K562 (cell line): ENCODE measurements around the gene GZF1. TPM values are rescaled to one million over a fixed set of nuclear protein-coding genes. Genes with fewer than 3 reads are reported as not detected.
A peak's percentile ranks its signal among the peaks of the same experiment; 100 is the strongest.

Experiments used
- ATAC-seq: fragments of 200-7000 bp; cut with Tn5 transposase; 3 replicates; pipeline ENCODE4 v1.9.1; 2020; ENCODE audit warnings: moderate library complexity
- BruUV-seq: library from RNA; stranded (reverse); fragments of 400-500 nt; replicated peaks from 2 replicates; lab custom pipeline; 2021; lab: Mats Ljungman, UMichigan
- CTCF ChIA-PET: fragments of 300-600 bp; formaldehyde crosslinking; extraction: SDS; loops from one replicate; lab custom pipeline; 2021; ENCODE audit warnings: low intra/inter-chr PET ratio; lab: Yijun Ruan, JAX
- POLR2A ChIA-PET: fragments of 300-600, 350-650 bp; sonication (Branson Sonifier 250); formaldehyde crosslinking; extraction: SDS; loops from one replicate; lab custom pipeline; 2021; ENCODE audit warnings: antibody characterized with exemption, inconsistent platforms; lab: Yijun Ruan, JAX
- DNase-seq, 4 experiments: peaks; one replicate each; pipeline versions ENCODE4 v3.0.0 to v3.0.0-alpha.2; 2011 to 2018; ENCODE audit warnings: low spot score in 3 of 4, mixed read lengths in 3 of 4; ENCODE audit errors: extremely low read depth in 1 of 4
- FAIRE-seq: peaks from 2 replicates; lab custom pipeline; 2011; peaks lifted over from hg19 to GRCh38; lab: Jason Lieb, UNC
- H2AFZ ChIP-seq: 2 replicates; pipeline ENCODE4 v1.6.0; 2011; ENCODE audit warnings: low read depth, low read length, control low read depth, inconsistent platforms
- H3K27ac ChIP-seq: fragments of 200-600 bp; 3 replicates; pipeline ENCODE4 v1.8.0; 2011; ENCODE audit warnings: low read depth, mild to moderate bottlenecking, control low read depth, inconsistent platforms, low read length, moderate library complexity, mixed read lengths; ENCODE audit errors: extremely low read depth
- H3K27me3 ChIP-seq, 2 experiments: fragments of 300-600 bp in 1 of 2; 2 replicates in 1 of 2; 3 replicates in 1 of 2; pipeline versions ENCODE4 v1.6.0 to v1.8.0; 2011; ENCODE audit warnings: inconsistent platforms in 2 of 2, low read length in 2 of 2, mild to moderate bottlenecking in 1 of 2, mixed read lengths in 1 of 2, moderate library complexity in 1 of 2; ENCODE audit not compliant: control insufficient read depth in 2 of 2, insufficient read depth in 2 of 2
- H3K36me3 ChIP-seq: fragments of 300-600 bp; 3 replicates; pipeline ENCODE4 v1.8.0; 2011; ENCODE audit warnings: mild to moderate bottlenecking, low read length, inconsistent platforms; ENCODE audit not compliant: control insufficient read depth, insufficient read depth
- H3K4me1 ChIP-seq, 2 experiments: fragments of 200-600 bp in 1 of 2; replicated peaks in 1 of 2; 2 replicates in 1 of 2; 3 replicates in 1 of 2; pipeline versions ENCODE4 v1.5.1 to v1.8.0; 2011; ENCODE audit warnings: inconsistent platforms in 2 of 2, low read length in 2 of 2, mild to moderate bottlenecking in 1 of 2, mixed read lengths in 1 of 2, moderate library complexity in 1 of 2; ENCODE audit not compliant: control insufficient read depth in 2 of 2, insufficient read depth in 2 of 2
- H3K4me2 ChIP-seq: 2 replicates; pipeline ENCODE4 v1.6.1; 2011; ENCODE audit warnings: low read length, control low read depth, inconsistent platforms, mixed read lengths; ENCODE audit not compliant: insufficient read depth
- H3K4me3 ChIP-seq: fragments of 200-600 bp; sonication (generic), shearing (Covaris generic); 2 replicates; pipeline ENCODE4 v1.5.1; 2016; ENCODE audit warnings: control low read depth, inconsistent platforms
- H3K79me2 ChIP-seq: fragments of 200-600 bp; 3 replicates; pipeline ENCODE4 v1.8.0; 2011; ENCODE audit warnings: low read length, inconsistent platforms; ENCODE audit not compliant: control insufficient read depth, insufficient read depth
- H3K9ac ChIP-seq, 2 experiments: 2 replicates each; pipeline versions ENCODE4 v1.6.0 to v1.6.1; 2011; ENCODE audit warnings: low read depth in 2 of 2, low read length in 2 of 2, control low read depth in 1 of 2, inconsistent platforms in 1 of 2, mild to moderate bottlenecking in 1 of 2, mixed read lengths in 1 of 2; ENCODE audit not compliant: insufficient read depth in 1 of 2
- H3K9me1 ChIP-seq: one replicate; pipeline ENCODE4 v1.6.0; 2011; ENCODE audit warnings: inconsistent platforms, mild to moderate bottlenecking, low read length, moderate library complexity; ENCODE audit not compliant: control insufficient read depth, insufficient read depth
- H3K9me3 ChIP-seq: replicated peaks from 2 replicates; pipeline ENCODE4 v1.5.1; 2011; ENCODE audit warnings: low read depth, low read length, inconsistent platforms; ENCODE audit not compliant: control insufficient read depth, insufficient read depth
- H4K20me1 ChIP-seq: replicated peaks from 2 replicates; pipeline ENCODE4 v1.6.1; 2011; ENCODE audit warnings: low read length, inconsistent platforms, mixed read lengths; ENCODE audit not compliant: control insufficient read depth, insufficient read depth
- CBX2 ChIP-seq: fragments of 200-600 bp; sonication (generic); IDR thresholded peaks from one replicate; pipeline ENCODE4 v1.6.1; 2012; ENCODE audit warnings: mild to moderate bottlenecking, low read length, inconsistent platforms; ENCODE audit not compliant: insufficient read depth, poor library complexity, severe bottlenecking
- E2F5 ChIP-seq: sonication (generic); formaldehyde crosslinking; IDR thresholded peaks from 2 replicates; pipeline ENCODE4 v1.8.0; 2022; ENCODE audit warnings: mild to moderate bottlenecking, missing genetic modification reagents
- GABPB1 ChIP-seq: sonication (generic); formaldehyde crosslinking; IDR thresholded peaks from 2 replicates; pipeline ENCODE4 v1.8.0; 2022; ENCODE audit warnings: mild to moderate bottlenecking, missing genetic modification reagents
- HES1 ChIP-seq: fragments of 450-650 bp; IDR thresholded peaks from 2 replicates; pipeline ENCODE4 v1.6.1; 2016; ENCODE audit warnings: low read depth, mild to moderate bottlenecking, moderate library complexity
- PHF21A ChIP-seq: fragments of 450-650 bp; IDR thresholded peaks from 2 replicates; pipeline ENCODE4 v1.6.1; 2017; ENCODE audit warnings: low read depth, borderline replicate concordance
- RNF2 ChIP-seq: sonication (generic); IDR thresholded peaks from 2 replicates; pipeline ENCODE4 v1.6.1; 2016
- RUNX1 ChIP-seq: sonication (generic); IDR thresholded peaks from 2 replicates; pipeline ENCODE4 v1.6.1; 2016; ENCODE audit warnings: antibody characterized with exemption, low read depth
- TARDBP ChIP-seq: fragments of 450-650 bp; IDR thresholded peaks from 2 replicates; pipeline ENCODE4 v1.6.1; 2016
- ZBTB43 ChIP-seq: sonication (generic); formaldehyde crosslinking; IDR thresholded peaks from 2 replicates; pipeline ENCODE4 v1.8.0; 2023; ENCODE audit warnings: mild to moderate bottlenecking, missing genetic modification reagents
- ZNF146 ChIP-seq: IDR thresholded peaks from one replicate; pipeline ENCODE4 v1.6.1; 2018; ENCODE audit warnings: missing compliant biosample characterization; ENCODE audit not compliant: unreplicated experiment
- WGBS: fragments of 100-300 bp; shearing (Covaris generic); methylation state at CpG from one replicate; pipeline ENCODE4 v1.1.6; 2016; ENCODE audit warnings: low coverage, mixed read lengths; ENCODE audit not compliant: insufficient coverage; ENCODE audit errors: missing lambda C conversion rate; 5-methylcytosine and 5-hydroxymethylcytosine counted together
- in situ Hi-C: fragments of 300-500 bp; cut with MboI; formaldehyde crosslinking; loops from 4 replicates; pipeline ENCODE4 v1.15.0; 2018; ENCODE audit warnings: inconsistent platforms, mixed read lengths
- intact Hi-C: fragments of 100-400 bp; cut with micrococcal nuclease; formaldehyde crosslinking; loops from 2 replicates; pipeline ENCODE4 v1.14.2; 2022
- polyA plus RNA-seq, 8 experiments: library from polyadenylated mRNA; depleted of rRNA in 4 of 8; stranded (reverse) in 5 of 8; unstranded in 3 of 8; fragments of >200 nt; fragmentation: Nextera tagmentation in 2 of 8; fragmentation: Illumina TruSeq in 1 of 8; extraction: Ambion mirVana in 2 of 8; extraction: Trizol in 1 of 8; gene quantifications; 2 replicates each; pipeline versions ENCODE4 v1.2.1 to v1.2.3, GENCODE V29; 2011 to 2014; ENCODE audit warnings: inconsistent platforms in 1 of 8, missing spikeins in 1 of 8
- total RNA-seq, 7 experiments: library from RNA; depleted of rRNA in 6 of 7; stranded (reverse); fragments of >200 nt in 6 of 7; fragmentation: Illumina TruSeq in 2 of 7; extraction: Trizol in 2 of 7; gene quantifications; 2 replicates each; pipeline versions ENCODE4 v1.2.1 to v1.2.3, GENCODE V29; 2011 to 2021; ENCODE audit warnings: low replicate concordance in 1 of 7

GZF1 gene
- total and polyA plus RNA-seq, 9 of the 15 experiments (the other 6 are each of a cell fraction or from before 2014, with no cell fraction given): 1.2 to 15.7 (median 7.4) TPM

GRCh38 chr20:23343590-23343989, 18.4 kb upstream of the GZF1 start:
- no TSS peak for BruUV-seq
- Histone ChIP-seq H3K4me2 (no peak overlapping the region), H3K4me3 (no peak overlapping the region), H3K27me3 (no peaks in the 10 kb centered on the region), H2AFZ (no peak overlapping the region), H3K36me3 (no peaks in the 10 kb centered on the region), H3K27ac (no peak overlapping the region), H4K20me1 (no peaks in the 10 kb centered on the region), H3K79me2 (no peaks in the 10 kb centered on the region), H3K9me3 (no peaks in the 10 kb centered on the region), H3K9me1 (no peaks in the 10 kb centered on the region), H3K4me1 (peaks cover 0 to 3% of the 10 kb centered on the region in 2 experiments; a peak in 2 of 5 replicates), H3K9ac (no peak overlapping the region)
- POLR2A ChIA-PET: interaction anchor here (0.6 kb wide), 1 partner anchor 82 kb away, joined by 3 read pairs; no protein-coding TSS in a partner anchor
- CTCF ChIA-PET: no interaction called here
- in situ Hi-C loops: loop anchor here (10.0 kb wide), 1 partner anchor 289 kb away; no protein-coding TSS in a partner anchor
- DNase-seq (no peak), FAIRE-seq (no peak), ATAC-seq (no peak)
- peak; percentile 63 for TF ChIP-seq ZNF146 (CRISPR knock-in tag)
- TF ChIP-seq GABPB1 (CRISPR knock-in tag): no peak
- TF ChIP-seq RUNX1: no peak
- 17% methylated on average over 1 of the region's 1 CpG for WGBS
- intact Hi-C loops: loop anchor here (5.0 to 10.0 kb wide), 2 partner anchors 106 to 289 kb away; no protein-coding TSS in a partner anchor

GRCh38 chr20:23344336-23344735, 17.6 kb upstream of the GZF1 start:
- no peak overlapping the region for H3K27ac ChIP-seq
- CTCF ChIA-PET: no interaction called here
- FAIRE-seq (no peak), DNase-seq (no peak), ATAC-seq (no peak)
- intact Hi-C loops: loop anchor here (5.0 to 10.0 kb wide), 2 partner anchors 107 to 290 kb away; no protein-coding TSS in a partner anchor
- no peak overlapping the region for H3K9ac ChIP-seq
- H3K27me3 ChIP-seq: no peaks in the 10 kb centered on the region
- BruUV-seq: no TSS peak
- POLR2A ChIA-PET: interaction anchor here (0.6 kb wide), 1 partner anchor 81 kb away, joined by 3 read pairs; no protein-coding TSS in a partner anchor
- H2AFZ ChIP-seq: no peak overlapping the region
- no peak overlapping the region for H3K4me3 ChIP-seq
- no peaks in the 10 kb centered on the region for H4K20me1 ChIP-seq
- peaks cover 3 to 4% of the 10 kb centered on the region in 2 experiments; a peak in 4 of 5 replicates for H3K4me1 ChIP-seq
- no peaks in the 10 kb centered on the region for H3K9me1 ChIP-seq
- 31% methylated on average over 5 of the region's 5 CpGs for WGBS
- TF ChIP-seq RNF2 (no peak), E2F5 (CRISPR knock-in tag) (no peak), ZBTB43 (CRISPR knock-in tag) (no peak), HES1 (no peak), CBX2 (no peak), PHF21A (no peak), TARDBP (no peak)
- in situ Hi-C loops: loop anchor here (10.0 kb wide), 1 partner anchor 290 kb away; no protein-coding TSS in a partner anchor
- H3K4me2 ChIP-seq: no peak overlapping the region
- H3K36me3 ChIP-seq: no peaks in the 10 kb centered on the region
- peaks cover 2% of the 10 kb centered on the region; the same call in 1 of the 3 replicates for H3K79me2 ChIP-seq
- H3K9me3 ChIP-seq: no peaks in the 10 kb centered on the region
